Vagina (tissue), 2 donors: Measurements from ENCODE around the gene CKLF. TPM values are rescaled to one million over a fixed set of nuclear protein-coding genes. Genes with fewer than 3 reads are reported as not detected.
A peak's percentile ranks its signal among the peaks of the same experiment; 100 is the strongest.

Experiments used
- DNase-seq, 2 donors: peaks; one replicate each; pipeline ENCODE4 v3.0.0-alpha.2; 2017; ENCODE audit errors: extremely low spot score in 2 of 2
- H3K27ac ChIP-seq: fragments of 200-600 bp; sonication (generic); one replicate; pipeline ENCODE4 v1.5.1; 2019
- H3K27me3 ChIP-seq: fragments of 200-600 bp; sonication (generic); one replicate; pipeline ENCODE4 v1.5.1; 2019
- H3K36me3 ChIP-seq, 2 donors: fragments of 200-600 bp; sonication (generic); one replicate each; pipeline ENCODE4 v1.5.1; 2017 to 2019
- H3K4me1 ChIP-seq: fragments of 200-600 bp; sonication (generic); one replicate; pipeline ENCODE4 v1.5.1; 2019
- H3K4me3 ChIP-seq, 2 donors: fragments of 200-600 bp; sonication (generic); 1 replicate in 1 of 2; 2 replicates in 1 of 2; pipeline ENCODE4 v1.5.1; 2016 to 2019
- H3K9me3 ChIP-seq: fragments of 200-600 bp; sonication (generic); one replicate; pipeline ENCODE4 v1.5.1; 2019
- POLR2A ChIP-seq, 2 donors: fragments of 450-650 bp; IDR thresholded peaks; one replicate each; pipeline ENCODE4 v1.6.1; 2017; ENCODE audit warnings: antibody characterized with exemption in 2 of 2, mild to moderate bottlenecking in 2 of 2, moderate library complexity in 2 of 2
- POLR2AphosphoS5 ChIP-seq, 2 donors: sonication (generic); formaldehyde crosslinking; IDR thresholded peaks; one replicate each; pipeline ENCODE4 v1.9.0; 2017; ENCODE audit warnings: antibody characterized with exemption in 2 of 2, mild to moderate bottlenecking in 2 of 2, low read depth in 1 of 2; ENCODE audit not compliant: insufficient read depth in 1 of 2
- intact Hi-C: fragments of 100-400 bp; cut with DNase I; formaldehyde crosslinking; loops from one replicate; pipeline ENCODE4 v1.15.1; 2023
- total RNA-seq: library from RNA; depleted of rRNA; stranded (reverse); fragments of >200 nt; gene quantifications from one replicate; pipeline ENCODE4 v1.2.3, GENCODE V29; 2016
- TF ChIP-seq, protein P1 (sequence below), 3 experiments: fragments of 450-650 bp in 2 of 3; fragments of 200-600 bp in 1 of 3; sonication (generic) in 1 of 3; IDR thresholded peaks; one replicate each; pipeline ENCODE4 v1.5.1; 2017 to 2019; ENCODE audit warnings: antibody characterized with exemption in 3 of 3, mild to moderate bottlenecking in 2 of 3, moderate library complexity in 2 of 3

The CKLF gene
- total RNA-seq, 1 donor from 2014 or later: 52.3 TPM

DNA sequence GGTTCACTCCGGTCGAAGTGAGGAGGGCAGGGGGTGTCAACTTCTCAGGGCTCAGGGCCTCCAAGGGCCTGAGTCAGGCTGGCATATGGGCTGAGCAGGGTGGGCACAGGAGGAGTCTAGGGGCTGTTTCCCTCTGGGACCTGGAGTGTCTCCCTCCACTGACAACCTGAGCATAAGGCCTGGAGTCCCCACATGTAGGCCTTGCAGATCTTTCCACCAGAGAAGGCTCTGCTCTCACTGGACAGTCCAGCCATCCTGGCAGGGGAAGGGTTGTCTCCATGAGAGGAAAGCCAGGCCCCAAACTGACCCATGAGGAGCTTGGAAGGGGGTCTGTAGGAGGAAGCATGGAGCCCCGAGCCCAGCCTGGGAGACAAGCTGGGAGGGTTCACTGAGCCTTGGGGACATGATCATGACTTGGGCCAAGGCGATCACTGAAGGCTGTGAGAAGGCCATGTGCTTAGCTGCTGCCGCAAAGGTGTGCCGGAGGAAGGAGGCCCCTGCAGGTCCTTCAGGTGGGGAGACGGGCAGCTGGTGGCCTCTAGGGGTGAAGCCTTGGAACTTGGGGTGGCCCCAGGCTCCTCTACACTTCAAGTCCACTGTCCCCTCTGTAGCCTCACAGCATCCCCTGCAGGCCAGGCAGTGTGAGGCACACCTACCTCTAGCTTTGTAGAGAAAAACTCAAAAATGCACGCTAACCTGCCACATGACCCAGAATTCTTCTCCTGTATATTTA is 36.8 kb downstream of the CKLF start:
- Histone ChIP-seq H3K9me3 (no peaks in the 10 kb centered on the region), H3K4me3 (no peak overlapping the region), H3K4me1 (no peaks in the 10 kb centered on the region), H3K27me3 (no peaks in the 10 kb centered on the region), H3K27ac (no peak overlapping the region), H3K36me3 (no peaks in the 10 kb centered on the region)
- TF ChIP-seq, protein P1, sequence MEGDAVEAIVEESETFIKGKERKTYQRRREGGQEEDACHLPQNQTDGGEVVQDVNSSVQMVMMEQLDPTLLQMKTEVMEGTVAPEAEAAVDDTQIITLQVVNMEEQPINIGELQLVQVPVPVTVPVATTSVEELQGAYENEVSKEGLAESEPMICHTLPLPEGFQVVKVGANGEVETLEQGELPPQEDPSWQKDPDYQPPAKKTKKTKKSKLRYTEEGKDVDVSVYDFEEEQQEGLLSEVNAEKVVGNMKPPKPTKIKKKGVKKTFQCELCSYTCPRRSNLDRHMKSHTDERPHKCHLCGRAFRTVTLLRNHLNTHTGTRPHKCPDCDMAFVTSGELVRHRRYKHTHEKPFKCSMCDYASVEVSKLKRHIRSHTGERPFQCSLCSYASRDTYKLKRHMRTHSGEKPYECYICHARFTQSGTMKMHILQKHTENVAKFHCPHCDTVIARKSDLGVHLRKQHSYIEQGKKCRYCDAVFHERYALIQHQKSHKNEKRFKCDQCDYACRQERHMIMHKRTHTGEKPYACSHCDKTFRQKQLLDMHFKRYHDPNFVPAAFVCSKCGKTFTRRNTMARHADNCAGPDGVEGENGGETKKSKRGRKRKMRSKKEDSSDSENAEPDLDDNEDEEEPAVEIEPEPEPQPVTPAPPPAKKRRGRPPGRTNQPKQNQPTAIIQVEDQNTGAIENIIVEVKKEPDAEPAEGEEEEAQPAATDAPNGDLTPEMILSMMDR (IDR thresholded peaks at IDR 0.05): peak in 1 of 3 experiments; percentile 52
- no peak for TF ChIP-seq POLR2AphosphoS5 (IDR thresholded peaks at IDR 0.05; ENCODE audit: insufficient read depth in 1 of 2, low read depth in 1 of 2)
- intact Hi-C loops: no loop called here
- DNase-seq: no peak

DNA sequence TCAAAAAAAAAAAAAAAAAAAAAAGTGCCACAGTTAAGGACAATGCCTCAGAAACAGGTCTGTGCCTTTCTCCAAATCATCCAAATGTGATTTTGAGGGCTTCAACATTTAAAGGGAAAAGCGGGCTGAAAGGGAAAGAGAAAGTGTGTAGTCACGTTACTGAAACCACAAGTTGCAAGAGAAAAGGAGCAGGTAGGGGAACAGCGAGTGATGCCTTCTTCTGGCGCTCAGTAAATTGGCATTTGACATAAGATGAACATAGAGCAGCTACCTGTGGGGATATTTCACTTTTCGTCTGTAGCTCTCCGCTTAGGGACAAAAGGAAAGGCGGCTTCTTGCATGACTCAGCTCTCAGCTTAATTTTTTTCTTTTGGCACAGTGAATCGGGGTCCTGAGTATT is 37.9 kb downstream of the CKLF start:
- H3K4me3 ChIP-seq: no peak overlapping the region
- intact Hi-C loops: no loop called here
- DNase-seq: no peak
- no peaks in the 10 kb centered on the region for H3K4me1 ChIP-seq
- no peaks in the 10 kb centered on the region for H3K27me3 ChIP-seq
- no peak overlapping the region for H3K27ac ChIP-seq
- H3K36me3 ChIP-seq: no peaks in the 10 kb centered on the region
- TF ChIP-seq, protein P1 (IDR thresholded peaks at IDR 0.05): no peak
- TF ChIP-seq POLR2AphosphoS5 (IDR thresholded peaks at IDR 0.05; ENCODE audit: insufficient read depth in 1 of 2, low read depth in 1 of 2) (no peak), POLR2A (IDR thresholded peaks at IDR 0.05) (no peak)
- no peaks in the 10 kb centered on the region for H3K9me3 ChIP-seq

DNA sequence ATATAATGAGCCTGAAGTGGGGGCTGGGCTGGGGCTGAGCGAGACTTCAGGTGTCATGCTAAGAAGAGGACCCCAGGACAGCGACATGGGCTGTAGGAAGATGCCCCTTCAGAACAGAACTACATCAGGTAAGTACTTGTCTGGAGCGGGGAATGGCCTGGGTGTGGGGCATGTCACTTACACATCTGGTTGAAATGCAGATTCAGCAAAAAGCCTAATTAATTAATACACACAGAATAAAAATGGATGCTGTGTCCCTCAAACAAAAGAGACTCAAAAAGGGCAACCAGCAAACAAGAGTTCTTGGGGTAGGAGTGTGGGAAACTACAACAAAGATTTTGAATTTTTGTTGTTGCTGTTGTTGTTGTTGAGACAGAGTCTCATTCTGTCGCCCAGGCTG is 38.6 kb downstream of the CKLF start:
- H3K27me3 ChIP-seq: no peaks in the 10 kb centered on the region
- intact Hi-C loops: no loop called here
- no peaks in the 10 kb centered on the region for H3K36me3 ChIP-seq
- no peaks in the 10 kb centered on the region for H3K4me1 ChIP-seq
- no peaks in the 10 kb centered on the region for H3K9me3 ChIP-seq
- DNase-seq: no peak
- TF ChIP-seq POLR2A (IDR thresholded peaks at IDR 0.05) (no peak), POLR2AphosphoS5 (IDR thresholded peaks at IDR 0.05; ENCODE audit: insufficient read depth in 1 of 2, low read depth in 1 of 2) (no peak)
- TF ChIP-seq, protein P1 (IDR thresholded peaks at IDR 0.05): no peak
- no peak overlapping the region for H3K27ac ChIP-seq
- no peak overlapping the region for H3K4me3 ChIP-seq

DNA sequence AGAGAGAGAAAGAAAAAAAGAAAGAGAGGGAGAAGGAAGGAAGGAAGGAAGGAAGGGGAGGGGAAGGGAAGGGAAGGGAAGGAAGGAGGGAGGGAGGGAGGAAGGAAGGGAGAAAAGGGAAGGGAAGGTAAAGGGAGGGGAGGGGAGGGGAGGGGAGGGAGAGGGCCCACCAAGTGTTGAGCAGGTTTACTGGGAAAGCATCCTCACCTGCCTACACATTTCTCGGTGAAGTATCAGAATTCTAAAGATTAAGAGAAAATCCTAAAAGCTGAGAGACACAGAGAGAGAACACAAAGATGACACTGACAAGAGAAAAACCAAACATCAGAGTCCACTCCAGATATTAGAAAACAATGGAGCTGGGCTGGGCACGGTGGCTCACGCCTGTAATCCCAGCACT is 39.9 kb downstream of the CKLF start:
- Histone ChIP-seq H3K27ac (no peak overlapping the region), H3K27me3 (no peaks in the 10 kb centered on the region), H3K9me3 (no peaks in the 10 kb centered on the region), H3K4me3 (no peak overlapping the region), H3K36me3 (no peaks in the 10 kb centered on the region), H3K4me1 (no peaks in the 10 kb centered on the region)
- intact Hi-C loops: no loop called here
- no peak for DNase-seq
- TF ChIP-seq, protein P1 (IDR thresholded peaks at IDR 0.05): no peak
- TF ChIP-seq POLR2AphosphoS5 (IDR thresholded peaks at IDR 0.05; ENCODE audit: insufficient read depth in 1 of 2, low read depth in 1 of 2): no peak
- TF ChIP-seq POLR2A (IDR thresholded peaks at IDR 0.05): no peak

DNA sequence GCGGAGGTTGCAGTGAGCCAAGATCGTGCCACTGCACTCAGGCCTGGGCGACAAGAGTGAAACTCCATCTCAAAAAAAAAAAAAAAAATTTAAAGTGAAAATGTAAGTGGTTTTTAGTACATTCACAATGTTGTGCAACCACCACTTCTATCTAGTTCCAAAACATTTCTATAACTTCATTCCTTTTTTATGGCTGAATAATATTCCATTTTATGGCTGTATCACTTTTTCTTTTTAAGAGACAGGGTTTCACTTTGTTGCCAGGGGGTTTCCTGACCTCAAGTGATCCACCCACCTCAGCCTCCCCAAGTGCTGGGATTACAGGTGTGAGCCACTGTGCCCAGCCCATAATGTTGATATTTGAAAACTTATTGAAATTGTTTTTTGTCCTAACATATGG is 40.4 kb downstream of the CKLF start:
- TF ChIP-seq, protein P1 (IDR thresholded peaks at IDR 0.05): no peak
- TF ChIP-seq POLR2AphosphoS5 (IDR thresholded peaks at IDR 0.05; ENCODE audit: insufficient read depth in 1 of 2, low read depth in 1 of 2): no peak
- TF ChIP-seq POLR2A (IDR thresholded peaks at IDR 0.05): no peak
- no peaks in the 10 kb centered on the region for H3K4me1 ChIP-seq
- no peaks in the 10 kb centered on the region for H3K27me3 ChIP-seq
- DNase-seq: no peak
- H3K36me3 ChIP-seq: no peaks in the 10 kb centered on the region
- no peaks in the 10 kb centered on the region for H3K9me3 ChIP-seq
- no peak overlapping the region for H3K4me3 ChIP-seq
- no peak overlapping the region for H3K27ac ChIP-seq
- intact Hi-C loops: no loop called here
